HG03066 (cell line): ENCODE measurements around the gene PTPN1.
"Not testable (repeated sequence)": the region's sequence is repeated elsewhere in the genome, so short reads cannot be mapped to it uniquely, and the experiment has no call there.

Experiments used
- ATAC-seq: cut with Tn5 transposase; IDR thresholded peaks from one replicate; pipeline ENCODE4 v1.9.1; 2021; ENCODE audit warnings: low read depth; ENCODE audit not compliant: unreplicated experiment

PTPN1 gene

DNA sequence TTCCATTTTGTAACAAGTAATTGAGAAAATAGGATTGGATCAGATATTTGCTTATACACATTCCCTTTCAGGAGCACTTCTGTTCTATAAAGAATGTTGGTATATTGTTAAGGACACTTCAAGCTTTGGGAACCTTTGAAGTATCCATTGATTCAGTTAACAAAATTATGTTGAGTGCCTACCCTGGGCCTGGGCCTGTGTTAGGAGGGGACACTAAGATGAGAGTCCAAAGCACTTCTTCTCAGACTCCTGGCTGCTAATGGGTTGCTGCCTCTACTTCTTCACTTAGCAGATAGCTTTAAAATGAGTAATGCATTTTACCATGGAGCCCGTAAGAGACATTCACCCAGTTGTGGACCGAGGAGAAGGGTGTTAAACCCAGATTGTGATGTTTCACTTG is 40.3 kb downstream of the PTPN1 start:
- no peak for ATAC-seq

DNA sequence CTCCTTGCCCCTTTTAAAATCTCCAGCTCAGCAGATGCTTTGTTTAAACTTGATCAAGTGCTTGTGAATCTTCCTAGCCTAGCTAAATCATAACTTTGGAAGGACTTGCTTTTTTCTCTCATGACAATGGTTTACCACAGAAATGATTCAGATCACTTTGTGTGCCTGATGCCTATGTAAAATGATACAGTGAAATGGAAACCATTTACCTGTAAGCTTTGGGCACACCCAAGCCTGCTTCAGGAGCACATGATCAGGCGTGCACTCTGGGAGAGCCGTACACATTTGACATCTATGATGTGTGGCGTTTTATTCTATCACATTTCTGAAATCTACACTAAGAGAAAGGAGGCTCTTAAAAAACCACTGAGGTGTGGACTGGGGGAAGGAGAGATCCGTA is 41.1 kb downstream of the PTPN1 start:
- no peak for ATAC-seq

DNA sequence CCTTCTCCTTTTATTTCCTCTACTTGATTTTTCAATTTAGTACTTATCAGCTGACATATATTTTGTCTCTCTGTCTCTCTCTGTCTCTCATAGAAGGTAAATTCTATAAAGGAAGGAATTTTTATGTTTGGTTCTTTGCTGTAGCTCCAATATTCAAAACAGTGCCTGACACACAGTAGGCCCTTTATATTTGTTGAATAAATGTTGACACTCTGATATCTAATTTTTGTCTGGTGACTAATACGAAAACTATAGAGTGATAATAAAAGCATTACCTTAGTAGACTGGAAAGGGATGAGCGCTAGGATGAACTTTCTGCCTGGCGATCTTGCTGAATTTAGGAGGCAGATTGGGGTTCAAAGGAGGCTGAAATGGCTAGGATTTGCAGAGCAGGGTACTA is 42.8 kb downstream of the PTPN1 start:
- ATAC-seq: no peak

DNA sequence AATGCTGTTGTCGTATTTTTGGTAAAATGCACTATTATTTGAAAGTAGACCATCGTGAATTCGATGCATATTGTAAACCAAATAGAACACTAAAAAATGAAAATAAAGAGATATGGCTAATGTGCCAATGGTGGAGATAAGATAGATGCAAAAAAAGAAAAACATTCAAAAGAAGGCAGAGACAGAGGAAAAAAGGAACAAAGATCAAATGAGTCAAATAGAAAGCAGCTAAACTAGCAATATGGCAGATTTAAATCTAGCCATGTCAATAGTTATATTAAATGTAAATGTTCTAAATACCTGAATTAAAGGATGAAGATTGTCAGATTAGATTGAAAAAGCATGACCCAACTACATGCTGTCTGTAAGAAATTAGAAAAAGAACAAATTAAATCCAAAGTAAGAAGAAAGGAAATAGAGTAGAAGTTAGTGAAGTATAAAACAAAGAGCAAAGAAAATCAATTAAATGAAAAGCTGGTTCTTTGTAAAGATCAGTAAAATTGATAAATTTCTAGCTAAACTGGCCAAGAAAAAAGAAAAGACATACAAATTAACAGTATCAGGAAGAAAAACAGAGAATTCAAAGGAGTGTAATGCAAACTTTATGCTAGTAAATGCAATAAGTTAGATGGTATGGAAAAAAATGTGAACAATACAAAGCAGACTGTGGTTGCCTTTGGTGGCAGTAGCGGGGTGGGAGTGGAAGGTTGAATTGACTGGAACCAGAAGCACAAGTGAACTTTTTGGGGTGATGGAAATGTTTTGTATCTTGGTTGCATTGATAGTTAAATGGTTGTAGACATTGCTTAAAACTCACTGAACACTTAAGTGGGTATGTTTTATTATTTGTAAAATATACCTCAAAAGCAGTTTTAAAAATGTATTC is 44.8 kb downstream of the PTPN1 start:
- no peak for ATAC-seq

DNA sequence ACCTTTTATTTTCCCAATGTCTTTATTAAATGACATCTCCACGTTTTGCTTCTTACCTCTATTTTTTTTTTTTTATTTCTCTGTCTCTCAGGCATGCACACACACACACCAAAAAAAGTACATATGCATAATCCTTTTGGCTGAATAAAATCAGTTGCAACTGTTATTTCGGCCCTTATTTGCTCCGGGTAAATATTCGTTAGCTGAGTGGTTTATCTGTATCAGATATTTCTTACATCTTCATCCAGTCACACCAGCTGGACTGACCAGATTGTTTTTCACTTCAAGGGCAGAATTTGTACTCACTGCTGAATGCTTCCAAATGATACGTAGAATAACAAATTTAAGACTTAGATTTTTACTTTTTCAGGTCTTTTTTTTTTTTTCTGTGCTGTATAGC is 45.5 kb downstream of the PTPN1 start:
- ATAC-seq: no peak

GRCh38 chr20:50557549-50558134 is 47.5 kb downstream of the PTPN1 start:
- ATAC-seq: no peak

DNA sequence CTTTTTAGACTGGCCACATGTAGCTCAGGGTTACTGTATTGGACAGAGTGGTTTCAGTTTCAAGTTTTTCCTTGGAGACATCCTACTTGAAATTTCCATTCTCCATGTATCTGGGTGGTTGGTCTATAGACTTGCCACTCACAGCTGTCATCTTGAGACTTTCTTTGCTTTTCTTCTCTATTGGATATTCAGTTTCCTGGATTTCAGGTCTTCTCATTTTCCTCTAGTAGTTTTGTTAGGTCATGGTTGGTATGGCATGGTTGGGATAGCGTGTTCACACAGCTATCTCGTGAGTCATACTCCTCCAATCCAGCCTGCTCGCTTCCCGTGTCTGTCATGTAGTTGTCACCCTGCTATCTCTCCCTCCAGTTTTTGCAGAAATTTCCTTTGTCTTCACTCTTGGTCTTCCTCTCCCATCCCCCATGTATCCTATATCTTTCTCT is 48.3 kb downstream of the PTPN1 start:
- no peak for ATAC-seq

DNA sequence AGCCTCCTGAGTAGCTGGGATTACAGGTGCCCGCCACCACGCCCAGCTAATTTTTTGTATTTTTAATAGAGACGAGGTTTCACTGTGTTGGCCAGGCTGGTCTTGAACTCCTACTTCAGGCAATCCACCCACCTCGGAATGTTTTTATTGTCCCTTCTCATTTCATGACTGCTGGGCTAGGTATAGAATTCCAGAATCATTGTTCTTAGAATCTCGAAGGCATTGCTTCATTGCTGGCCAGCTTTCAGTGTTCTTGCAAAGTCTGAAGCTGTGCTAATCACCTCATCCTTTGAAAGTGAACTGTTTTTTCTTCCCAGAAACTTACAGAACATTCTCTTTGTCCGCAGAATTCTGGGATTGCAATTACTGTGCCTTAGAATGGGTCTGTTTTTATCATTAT is 49.0 kb downstream of the PTPN1 start:
- no peak for ATAC-seq

DNA sequence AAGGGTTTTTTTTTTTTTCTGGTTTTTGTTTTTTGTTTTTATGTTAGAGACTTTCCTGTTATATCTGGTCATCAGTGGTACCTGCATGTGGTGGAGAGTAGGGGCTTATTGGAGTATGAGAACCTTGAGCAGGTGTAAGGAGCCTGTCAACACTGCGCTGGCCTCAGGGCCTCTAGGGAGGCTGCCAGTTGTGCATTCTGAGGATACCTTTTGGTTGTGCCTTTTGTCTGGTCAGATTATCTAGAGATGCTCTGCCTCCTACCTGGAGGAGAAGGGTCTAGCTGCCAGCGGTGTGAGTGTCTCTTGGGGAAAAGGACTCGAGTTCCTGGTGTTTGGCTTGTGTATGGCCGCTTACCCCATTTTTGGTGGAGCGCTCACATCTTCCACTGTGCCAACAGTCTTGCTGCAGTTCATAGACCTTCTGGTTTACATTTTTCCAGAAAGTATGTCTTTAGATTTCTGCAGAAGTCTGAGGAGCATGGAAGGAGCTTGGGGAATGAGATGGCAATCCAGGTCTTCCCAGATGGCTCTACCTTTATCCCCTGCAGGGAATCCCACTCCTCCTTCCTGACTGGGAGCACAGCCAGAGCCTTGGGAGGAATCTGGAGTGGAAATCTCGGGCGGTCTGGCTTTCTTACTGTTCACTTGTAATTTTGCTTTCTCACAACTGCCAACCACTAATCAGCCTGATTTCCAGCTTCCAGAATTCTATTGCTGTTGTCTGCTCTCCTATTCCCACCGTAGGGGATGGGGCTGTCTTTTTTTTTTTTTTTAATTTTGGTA is 49.9 kb downstream of the PTPN1 start:
- no peak for ATAC-seq

DNA sequence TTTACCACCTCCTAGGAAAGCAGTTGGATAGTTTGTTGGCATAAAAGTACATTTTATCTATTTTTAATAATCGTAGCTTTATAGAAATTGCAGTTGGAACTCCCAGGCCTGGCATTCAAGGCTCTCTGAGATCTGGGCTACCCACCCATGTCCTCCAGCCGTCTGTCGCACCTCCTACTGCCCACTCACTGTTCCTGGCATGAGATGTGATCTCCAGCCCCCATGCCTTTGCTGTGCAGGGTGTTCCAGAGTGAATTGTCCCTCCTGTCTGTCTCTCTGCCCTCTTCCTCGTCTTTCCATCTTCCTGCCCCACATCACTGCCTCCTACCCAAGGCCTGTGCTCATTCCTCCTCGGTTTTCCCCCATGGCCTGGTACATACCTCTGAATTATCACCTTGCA is 50.7 kb downstream of the PTPN1 start:
- no peak for ATAC-seq

DNA sequence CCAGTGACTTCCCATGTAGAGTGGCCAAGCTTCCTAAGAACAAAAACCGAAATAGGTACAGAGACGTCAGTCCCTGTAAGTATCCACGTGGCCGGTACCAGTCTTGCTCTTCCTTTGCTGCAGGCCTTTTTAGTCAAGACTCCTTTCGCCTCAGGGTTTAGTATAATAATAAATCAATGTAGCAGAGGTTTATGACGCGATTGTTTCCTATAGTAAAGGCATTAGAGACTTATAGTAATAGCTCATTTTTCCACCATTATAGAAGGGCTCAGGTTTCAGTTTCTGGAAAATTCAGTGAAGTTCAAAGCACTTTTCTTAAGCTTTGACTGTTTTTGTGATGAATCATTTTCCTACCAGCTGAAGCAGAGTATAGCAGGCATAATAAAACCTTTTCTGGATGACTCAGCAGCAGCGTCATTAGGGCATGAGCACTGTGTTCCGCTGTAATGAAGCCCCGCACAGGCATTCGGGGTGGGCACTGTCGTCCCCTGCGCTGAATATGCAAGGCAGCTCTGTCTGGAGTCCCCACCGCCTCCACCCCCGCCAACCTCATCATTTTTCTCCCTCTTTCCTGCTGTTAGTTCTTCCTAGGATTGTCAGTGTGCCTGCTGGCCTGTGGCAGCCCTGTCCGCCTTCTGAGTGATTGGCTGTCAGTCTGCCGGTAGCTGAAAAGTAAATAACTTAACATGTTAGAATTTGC is 51.3 kb downstream of the PTPN1 start:
- ATAC-seq: no peak

DNA sequence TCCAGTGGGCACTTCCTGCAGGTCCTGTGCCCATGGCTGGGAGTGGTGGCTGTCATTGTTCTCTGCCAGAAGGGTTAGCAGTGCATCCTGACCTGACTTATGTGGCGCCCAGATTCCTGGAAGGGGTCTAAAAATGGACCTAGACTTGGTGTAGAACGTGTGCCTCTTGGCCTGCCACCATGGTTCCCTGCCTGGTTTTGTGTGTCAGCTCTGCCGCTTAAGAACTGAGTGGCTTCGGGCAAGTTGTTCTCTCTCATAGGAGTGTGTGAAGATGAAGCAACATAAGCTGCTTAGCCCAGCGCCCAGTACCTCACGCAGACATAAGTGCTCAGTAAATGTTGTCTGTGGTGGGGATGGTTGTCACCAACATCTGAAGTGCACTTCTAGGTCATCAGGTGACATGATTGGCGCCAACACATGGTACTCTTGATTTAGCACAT is 52.1 kb downstream of the PTPN1 start:
- no peak for ATAC-seq

- no peak for ATAC-seq
These were observed 53.2 kb downstream of the PTPN1 start for GRCh38 chr20:50563133-50563944.

DNA sequence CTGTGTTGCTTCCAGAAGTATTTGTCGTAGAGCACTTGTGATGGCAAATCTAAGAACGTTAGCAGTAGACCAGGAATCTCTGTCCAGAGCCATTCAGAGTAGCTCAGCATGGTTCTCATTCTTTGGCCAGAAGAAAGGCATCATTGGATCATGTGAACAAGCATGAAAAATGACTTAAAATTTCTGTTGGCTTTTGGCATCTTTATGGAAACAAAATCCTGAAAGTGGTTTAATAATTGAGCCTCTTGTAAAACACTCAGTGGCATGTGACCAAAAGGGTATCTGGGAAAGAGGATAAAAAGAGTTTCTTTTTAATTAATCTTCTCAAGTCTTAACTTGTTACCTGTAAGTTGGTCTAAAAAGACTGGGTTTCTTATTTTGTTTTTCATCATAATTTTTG is 55.2 kb downstream of the PTPN1 start:
- ATAC-seq: no peak

DNA sequence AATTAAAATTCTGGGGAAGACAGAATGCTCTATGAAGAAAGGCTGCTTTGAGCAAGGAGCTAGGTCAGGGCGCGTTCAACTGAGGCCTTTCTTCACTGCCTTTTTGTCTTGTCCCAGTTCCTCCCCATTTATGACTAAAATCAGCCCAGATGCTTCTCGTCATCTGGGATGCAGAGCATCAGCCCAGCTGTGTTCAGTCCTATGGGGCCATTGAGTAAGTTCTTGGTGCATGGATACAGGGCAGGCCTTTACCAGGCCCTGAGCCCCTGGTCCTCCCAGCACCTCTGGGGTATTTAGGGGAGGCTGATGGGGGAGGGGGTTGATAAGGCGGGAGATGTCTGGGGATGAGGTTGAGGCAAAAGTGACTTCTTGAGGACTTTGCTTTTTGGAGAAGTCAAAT is 55.7 kb downstream of the PTPN1 start:
- no peak for ATAC-seq

DNA sequence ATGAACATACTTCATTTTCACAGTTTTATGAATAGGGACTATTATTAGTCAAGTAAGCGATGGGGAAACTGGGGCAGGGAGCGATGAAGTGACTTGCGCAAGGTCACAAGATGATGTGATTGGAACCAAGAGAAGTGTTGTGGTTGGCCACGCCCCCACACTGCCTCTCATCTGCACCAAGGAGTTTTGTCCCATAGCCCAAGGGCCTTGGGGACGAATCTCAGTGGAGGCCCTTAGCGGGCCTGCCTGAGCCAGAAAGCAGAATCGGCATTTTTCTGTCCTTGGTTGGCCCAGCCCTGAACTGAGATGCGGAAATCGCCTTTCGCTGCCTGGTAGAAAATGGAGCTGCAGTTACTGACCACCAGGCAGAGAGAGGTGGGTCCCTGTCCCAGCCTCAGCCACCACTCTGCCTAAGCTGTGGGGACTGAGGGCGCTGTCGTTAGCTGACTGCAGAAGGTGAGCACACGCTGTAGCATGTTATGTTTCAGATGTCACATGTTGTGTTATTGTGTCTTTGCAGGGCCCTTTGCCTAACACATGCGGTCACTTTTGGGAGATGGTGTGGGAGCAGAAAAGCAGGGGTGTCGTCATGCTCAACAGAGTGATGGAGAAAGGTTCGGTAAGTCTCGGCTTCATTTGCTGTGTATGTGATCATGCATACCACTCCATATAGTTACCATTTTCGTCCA is 57.8 kb downstream of the PTPN1 start:
- ATAC-seq: no peak

GRCh38 chr20:50568549-50568942 is 58.4 kb downstream of the PTPN1 start:
- ATAC-seq: no peak

DNA sequence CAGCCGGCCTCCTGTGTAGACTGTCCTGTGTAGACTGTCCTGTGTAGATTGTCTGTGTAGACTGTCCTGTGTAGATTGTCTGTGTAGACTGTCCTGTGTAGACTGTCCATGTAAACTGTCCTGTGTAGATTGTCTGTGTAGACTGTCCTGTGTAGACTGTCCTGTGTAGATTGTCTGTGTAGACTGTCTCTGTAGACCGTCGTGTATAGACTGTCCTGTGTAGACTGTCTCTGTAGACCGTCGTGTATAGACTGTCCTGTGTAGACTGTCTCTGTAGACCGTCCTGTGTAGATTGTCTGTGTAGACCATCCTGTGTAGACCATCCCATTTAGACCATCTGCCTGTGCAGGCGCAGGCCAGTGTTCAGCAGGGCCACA is 59.3 kb downstream of the PTPN1 start:
- not testable (repeated sequence) for ATAC-seq
